Measurements from ENCODE around the gene L3MBTL4.
"Not testable (repeated sequence)": the region's sequence is repeated elsewhere in the genome, so short reads cannot be mapped to it uniquely, and the experiment has no call there.

Gene L3MBTL4

GRCh38 chr18:6270771-6271216 is 143.9 kb downstream of the L3MBTL4 start:
- Histone ChIP-seq H3K4me2 (no peak overlapping the region), H3K27ac (no peak overlapping the region), H3K9ac (no peak overlapping the region), H3K4me3 (IDR thresholded peaks at IDR 0.05; ENCODE audit: insufficient read depth, low read depth, low read length) (no peak overlapping the region), H3K36me3 (ENCODE audit: insufficient read depth) (no peaks in the 10 kb centered on the region), H4K20me1 (ENCODE audit: insufficient read depth) (no peaks in the 10 kb centered on the region), H3K27me3 (ENCODE audit: insufficient read depth, low read depth) (no peaks in the 10 kb centered on the region), H3K4me1 (ENCODE audit: low read depth, poor library complexity, severe bottlenecking) (peaks cover 7% of the 10 kb centered on the region), H3K79me2 (ENCODE audit: insufficient read depth, low read depth) (no peaks in the 10 kb centered on the region), H2AFZ (ENCODE audit: low read depth) (no peak overlapping the region)
- TF ChIP-seq, protein P1, sequence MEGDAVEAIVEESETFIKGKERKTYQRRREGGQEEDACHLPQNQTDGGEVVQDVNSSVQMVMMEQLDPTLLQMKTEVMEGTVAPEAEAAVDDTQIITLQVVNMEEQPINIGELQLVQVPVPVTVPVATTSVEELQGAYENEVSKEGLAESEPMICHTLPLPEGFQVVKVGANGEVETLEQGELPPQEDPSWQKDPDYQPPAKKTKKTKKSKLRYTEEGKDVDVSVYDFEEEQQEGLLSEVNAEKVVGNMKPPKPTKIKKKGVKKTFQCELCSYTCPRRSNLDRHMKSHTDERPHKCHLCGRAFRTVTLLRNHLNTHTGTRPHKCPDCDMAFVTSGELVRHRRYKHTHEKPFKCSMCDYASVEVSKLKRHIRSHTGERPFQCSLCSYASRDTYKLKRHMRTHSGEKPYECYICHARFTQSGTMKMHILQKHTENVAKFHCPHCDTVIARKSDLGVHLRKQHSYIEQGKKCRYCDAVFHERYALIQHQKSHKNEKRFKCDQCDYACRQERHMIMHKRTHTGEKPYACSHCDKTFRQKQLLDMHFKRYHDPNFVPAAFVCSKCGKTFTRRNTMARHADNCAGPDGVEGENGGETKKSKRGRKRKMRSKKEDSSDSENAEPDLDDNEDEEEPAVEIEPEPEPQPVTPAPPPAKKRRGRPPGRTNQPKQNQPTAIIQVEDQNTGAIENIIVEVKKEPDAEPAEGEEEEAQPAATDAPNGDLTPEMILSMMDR (conservative IDR thresholded peaks at IDR 0.05; ENCODE audit: low read depth, low read length): no peak

GRCh38 chr18:6269660-6270332 is 144.9 kb downstream of the L3MBTL4 start:
- Histone ChIP-seq H3K4me2 (no peak overlapping the region), H3K36me3 (ENCODE audit: insufficient read depth) (no peaks in the 10 kb centered on the region), H3K27me3 (ENCODE audit: insufficient read depth, low read depth) (no peaks in the 10 kb centered on the region), H3K4me3 (IDR thresholded peaks at IDR 0.05; ENCODE audit: insufficient read depth, low read depth, low read length) (no peak overlapping the region), H3K9ac (no peak overlapping the region), H4K20me1 (ENCODE audit: insufficient read depth) (no peaks in the 10 kb centered on the region), H2AFZ (ENCODE audit: low read depth) (no peak overlapping the region), H3K79me2 (ENCODE audit: insufficient read depth, low read depth) (no peaks in the 10 kb centered on the region), H3K4me1 (ENCODE audit: low read depth, poor library complexity, severe bottlenecking) (peaks cover 7% of the 10 kb centered on the region), H3K27ac (no peak overlapping the region)
- TF ChIP-seq, protein P1 (conservative IDR thresholded peaks at IDR 0.05; ENCODE audit: low read depth, low read length): no peak

DNA sequence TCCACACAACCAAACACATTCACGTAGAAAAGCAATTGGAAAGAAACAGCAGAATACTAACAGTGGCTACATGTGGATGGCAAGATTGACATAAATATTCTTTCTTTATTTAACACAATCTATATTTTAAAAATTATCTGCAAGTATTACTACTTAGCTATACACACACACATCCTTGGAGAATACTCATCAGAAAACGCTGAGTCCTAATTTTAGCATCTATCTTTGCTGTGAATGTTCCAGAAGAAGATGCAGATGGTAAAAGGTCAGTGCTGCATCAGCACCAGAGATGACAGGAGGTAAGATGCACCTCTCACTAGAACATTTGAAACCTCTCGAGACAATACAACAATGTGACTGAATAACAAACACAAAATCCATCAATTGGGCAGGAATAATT is 148.5 kb downstream of the L3MBTL4 start:
- Histone ChIP-seq H3K27me3 (ENCODE audit: insufficient read depth, low read depth) (no peaks in the 10 kb centered on the region), H3K4me2 (no peak overlapping the region), H3K4me1 (ENCODE audit: low read depth, poor library complexity, severe bottlenecking) (peaks cover 7% of the 10 kb centered on the region), H3K79me2 (ENCODE audit: insufficient read depth, low read depth) (no peaks in the 10 kb centered on the region), H2AFZ (ENCODE audit: low read depth) (no peak overlapping the region), H4K20me1 (ENCODE audit: insufficient read depth) (no peaks in the 10 kb centered on the region), H3K36me3 (ENCODE audit: insufficient read depth) (no peaks in the 10 kb centered on the region), H3K9ac (no peak overlapping the region), H3K27ac (no peak overlapping the region), H3K4me3 (IDR thresholded peaks at IDR 0.05; ENCODE audit: insufficient read depth, low read depth, low read length) (no peak overlapping the region)
- TF ChIP-seq, protein P1 (conservative IDR thresholded peaks at IDR 0.05; ENCODE audit: low read depth, low read length): no peak

GRCh38 chr18:6261938-6262337 is 152.8 kb downstream of the L3MBTL4 start:
- Histone ChIP-seq H3K27ac (no peak overlapping the region), H4K20me1 (ENCODE audit: insufficient read depth) (no peaks in the 10 kb centered on the region)

DNA sequence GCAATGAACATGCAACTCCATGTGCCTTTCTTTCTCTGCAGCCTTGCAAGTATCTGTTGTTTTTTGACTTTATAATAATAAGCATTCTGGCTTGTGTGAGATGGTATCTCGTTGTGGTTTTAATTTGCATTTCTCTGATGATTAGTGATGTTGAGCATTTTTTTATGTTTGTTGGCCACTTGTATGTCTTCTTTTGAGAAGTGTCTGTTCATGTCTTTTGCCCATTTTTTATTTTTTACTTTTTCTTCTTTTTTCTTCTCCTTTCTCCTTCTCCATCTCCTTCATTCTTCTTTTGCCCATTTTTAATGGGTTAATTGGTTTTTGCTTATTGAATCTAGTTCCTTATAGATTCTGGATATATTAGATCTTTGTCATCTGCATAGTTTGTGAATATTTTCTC is 155.4 kb downstream of the L3MBTL4 start:
- H3K4me1 ChIP-seq (ENCODE audit: low read depth, poor library complexity, severe bottlenecking); H4K20me1 ChIP-seq (ENCODE audit: insufficient read depth); H3K36me3 ChIP-seq (ENCODE audit: insufficient read depth); H3K4me2 ChIP-seq; H3K27ac ChIP-seq; H3K4me3 ChIP-seq (IDR thresholded peaks at IDR 0.05; ENCODE audit: insufficient read depth, low read depth, low read length); H3K9ac ChIP-seq; H2AFZ ChIP-seq (ENCODE audit: low read depth); H3K79me2 ChIP-seq (ENCODE audit: insufficient read depth, low read depth); H3K27me3 ChIP-seq (ENCODE audit: insufficient read depth, low read depth): not testable (repeated sequence)

More at GRCh38 chr18:6261938-6262337, 152.8 kb downstream of the L3MBTL4 start:
- Histone ChIP-seq H3K4me3 (IDR thresholded peaks at IDR 0.05; ENCODE audit: insufficient read depth, low read depth, low read length) (no peak overlapping the region), H3K4me2 (no peak overlapping the region), H3K9ac (no peak overlapping the region), H3K79me2 (ENCODE audit: insufficient read depth, low read depth) (no peaks in the 10 kb centered on the region), H3K36me3 (ENCODE audit: insufficient read depth) (no peaks in the 10 kb centered on the region), H2AFZ (ENCODE audit: low read depth) (no peak overlapping the region), H3K4me1 (ENCODE audit: low read depth, poor library complexity, severe bottlenecking) (no peaks in the 10 kb centered on the region), H3K27me3 (ENCODE audit: insufficient read depth, low read depth) (no peaks in the 10 kb centered on the region)
- TF ChIP-seq, protein P1 (conservative IDR thresholded peaks at IDR 0.05; ENCODE audit: low read depth, low read length): no peak
